ENCODE results near the gene RAB31.

The RAB31 gene

GRCh38 chr18:9876867-9877654, 169.0 kb downstream of the RAB31 start:
- Histone ChIP-seq H3K9ac (ENCODE audit: low read length in 2 of 2) (no peak overlapping the region), H3K27ac (ENCODE audit: low read length) (no peak overlapping the region), H3K27me3 (ENCODE audit: control insufficient read depth in 1 of 2, insufficient read depth in 2 of 2, low read length in 2 of 2) (no peaks in the 10 kb centered on the region), H3K36me3 (ENCODE audit: control insufficient read depth in 2 of 2, insufficient read depth in 2 of 2, low read length in 2 of 2) (no peaks in the 10 kb centered on the region), H3K4me1 (ENCODE audit: control insufficient read depth, insufficient read depth, low read length) (peaks cover under 1% of the 10 kb centered on the region), H3K4me3 (ENCODE audit: low read length in 2 of 2) (no peak overlapping the region), H3K9me3 (ENCODE audit: control insufficient read depth in 2 of 2, low read length in 2 of 2) (no peaks in the 10 kb centered on the region)

GRCh38 chr18:9877655-9878014, 169.5 kb downstream of the RAB31 start:
- Histone ChIP-seq H3K4me3 (ENCODE audit: low read length in 2 of 2) (no peak overlapping the region), H3K36me3 (ENCODE audit: control insufficient read depth in 2 of 2, insufficient read depth in 2 of 2, low read length in 2 of 2) (no peaks in the 10 kb centered on the region), H3K9ac (ENCODE audit: low read length in 2 of 2) (no peak overlapping the region), H3K9me3 (ENCODE audit: control insufficient read depth in 2 of 2, low read length in 2 of 2) (no peaks in the 10 kb centered on the region), H3K27ac (ENCODE audit: low read length) (no peak overlapping the region), H3K4me1 (ENCODE audit: control insufficient read depth, insufficient read depth, low read length) (peaks cover 6% of the 10 kb centered on the region), H3K27me3 (ENCODE audit: control insufficient read depth in 1 of 2, insufficient read depth in 2 of 2, low read length in 2 of 2) (no peaks in the 10 kb centered on the region)

- Histone ChIP-seq H3K4me3 (ENCODE audit: low read length in 2 of 2) (no peak overlapping the region), H3K9me3 (ENCODE audit: control insufficient read depth in 2 of 2, low read length in 2 of 2) (no peaks in the 10 kb centered on the region), H3K4me1 (ENCODE audit: control insufficient read depth, insufficient read depth, low read length) (peaks cover 7% of the 10 kb centered on the region), H3K27ac (ENCODE audit: low read length) (no peak overlapping the region), H3K27me3 (ENCODE audit: control insufficient read depth in 1 of 2, insufficient read depth in 2 of 2, low read length in 2 of 2) (no peaks in the 10 kb centered on the region), H3K9ac (ENCODE audit: low read length in 2 of 2) (no peak overlapping the region), H3K36me3 (ENCODE audit: control insufficient read depth in 2 of 2, insufficient read depth in 2 of 2, low read length in 2 of 2) (no peaks in the 10 kb centered on the region)
These were observed 170.0 kb downstream of the RAB31 start for GRCh38 chr18:9878095-9878494.

GRCh38 chr18:9878783-9879242, 170.7 kb downstream of the RAB31 start:
- no peaks in the 10 kb centered on the region for H3K9me3 ChIP-seq (ENCODE audit: control insufficient read depth in 2 of 2, low read length in 2 of 2)
- no peak overlapping the region for H3K4me3 ChIP-seq (ENCODE audit: low read length in 2 of 2)
- H3K9ac ChIP-seq (ENCODE audit: low read length in 2 of 2): no peak overlapping the region
- no peaks in the 10 kb centered on the region for H3K36me3 ChIP-seq (ENCODE audit: control insufficient read depth in 2 of 2, insufficient read depth in 2 of 2, low read length in 2 of 2)
- peaks cover 10% of the 10 kb centered on the region for H3K4me1 ChIP-seq (ENCODE audit: control insufficient read depth, insufficient read depth, low read length)
- no peaks in the 10 kb centered on the region for H3K27me3 ChIP-seq (ENCODE audit: control insufficient read depth in 1 of 2, insufficient read depth in 2 of 2, low read length in 2 of 2)
- no peak overlapping the region for H3K27ac ChIP-seq (ENCODE audit: low read length)

- peaks cover 13% of the 10 kb centered on the region for H3K4me1 ChIP-seq (ENCODE audit: control insufficient read depth, insufficient read depth, low read length)
- no peaks in the 10 kb centered on the region for H3K9me3 ChIP-seq (ENCODE audit: control insufficient read depth in 2 of 2, low read length in 2 of 2)
- H3K4me3 ChIP-seq (ENCODE audit: low read length in 2 of 2): no peak overlapping the region
- H3K27ac ChIP-seq (ENCODE audit: low read length): no peak overlapping the region
- H3K27me3 ChIP-seq (ENCODE audit: control insufficient read depth in 1 of 2, insufficient read depth in 2 of 2, low read length in 2 of 2): no peaks in the 10 kb centered on the region
- H3K36me3 ChIP-seq (ENCODE audit: control insufficient read depth in 2 of 2, insufficient read depth in 2 of 2, low read length in 2 of 2): no peaks in the 10 kb centered on the region
- no peak overlapping the region for H3K9ac ChIP-seq (ENCODE audit: low read length in 2 of 2)
These were observed 176.0 kb downstream of the RAB31 start for GRCh38 chr18:9884090-9884489.

- H3K4me1 ChIP-seq (ENCODE audit: control insufficient read depth, insufficient read depth, low read length): peaks cover 13% of the 10 kb centered on the region
- H3K9ac ChIP-seq (ENCODE audit: low read length in 2 of 2): no peak overlapping the region
- H3K4me3 ChIP-seq (ENCODE audit: low read length in 2 of 2): no peak overlapping the region
- no peaks in the 10 kb centered on the region for H3K9me3 ChIP-seq (ENCODE audit: control insufficient read depth in 2 of 2, low read length in 2 of 2)
- no peak overlapping the region for H3K27ac ChIP-seq (ENCODE audit: low read length)
- H3K27me3 ChIP-seq (ENCODE audit: control insufficient read depth in 1 of 2, insufficient read depth in 2 of 2, low read length in 2 of 2): no peaks in the 10 kb centered on the region
- H3K36me3 ChIP-seq (ENCODE audit: control insufficient read depth in 2 of 2, insufficient read depth in 2 of 2, low read length in 2 of 2): no peaks in the 10 kb centered on the region
These were observed 176.5 kb downstream of the RAB31 start for GRCh38 chr18:9884532-9885140.

GRCh38 chr18:9885170-9886004, 177.3 kb downstream of the RAB31 start, which contains the start of gene TXNDC2:
TXNDC2 (plus strand) TSS chr18:9885973; CDS start chr18:9886681, 708 bp downstream.
- no peak within 1 kb of the TSS for H3K27ac ChIP-seq (ENCODE audit: low read length)
- H3K27me3 ChIP-seq (ENCODE audit: control insufficient read depth in 1 of 2, insufficient read depth in 2 of 2, low read length in 2 of 2): no peaks in the 10 kb centered on the region
- H3K9ac ChIP-seq (ENCODE audit: low read length in 2 of 2): no peak within 1 kb of the TSS
- H3K36me3 ChIP-seq (ENCODE audit: control insufficient read depth in 2 of 2, insufficient read depth in 2 of 2, low read length in 2 of 2): no peaks in the 10 kb centered on the region
- peaks cover 13% of the 10 kb centered on the region for H3K4me1 ChIP-seq (ENCODE audit: control insufficient read depth, insufficient read depth, low read length)
- no peak within 1 kb of the TSS for H3K4me3 ChIP-seq (ENCODE audit: low read length in 2 of 2)
- no peaks in the 10 kb centered on the region for H3K9me3 ChIP-seq (ENCODE audit: control insufficient read depth in 2 of 2, low read length in 2 of 2)

- H3K4me3 ChIP-seq (ENCODE audit: low read length in 2 of 2): no peak overlapping the region
- no peak overlapping the region for H3K27ac ChIP-seq (ENCODE audit: low read length)
- no peaks in the 10 kb centered on the region for H3K9me3 ChIP-seq (ENCODE audit: control insufficient read depth in 2 of 2, low read length in 2 of 2)
- H3K36me3 ChIP-seq (ENCODE audit: control insufficient read depth in 2 of 2, insufficient read depth in 2 of 2, low read length in 2 of 2): no peaks in the 10 kb centered on the region
- H3K9ac ChIP-seq (ENCODE audit: low read length in 2 of 2): no peak overlapping the region
- H3K27me3 ChIP-seq (ENCODE audit: control insufficient read depth in 1 of 2, insufficient read depth in 2 of 2, low read length in 2 of 2): no peaks in the 10 kb centered on the region
- peaks cover 13% of the 10 kb centered on the region for H3K4me1 ChIP-seq (ENCODE audit: control insufficient read depth, insufficient read depth, low read length)
These were observed 177.9 kb downstream of the RAB31 start for GRCh38 chr18:9886005-9886348.

GRCh38 chr18:9887992-9888391, 179.9 kb downstream of the RAB31 start:
- Histone ChIP-seq H3K27me3 (ENCODE audit: control insufficient read depth in 1 of 2, insufficient read depth in 2 of 2, low read length in 2 of 2) (no peaks in the 10 kb centered on the region), H3K36me3 (ENCODE audit: control insufficient read depth in 2 of 2, insufficient read depth in 2 of 2, low read length in 2 of 2) (no peaks in the 10 kb centered on the region), H3K9ac (ENCODE audit: low read length in 2 of 2) (no peak overlapping the region), H3K9me3 (ENCODE audit: control insufficient read depth in 2 of 2, low read length in 2 of 2) (no peaks in the 10 kb centered on the region), H3K27ac (ENCODE audit: low read length) (no peak overlapping the region), H3K4me1 (ENCODE audit: control insufficient read depth, insufficient read depth, low read length) (peaks cover 7% of the 10 kb centered on the region), H3K4me3 (ENCODE audit: low read length in 2 of 2) (no peak overlapping the region)

GRCh38 chr18:9890196-9890595, 182.1 kb downstream of the RAB31 start:
- Histone ChIP-seq H3K4me3 (ENCODE audit: low read length in 2 of 2) (no peak overlapping the region), H3K4me1 (ENCODE audit: control insufficient read depth, insufficient read depth, low read length) (no peaks in the 10 kb centered on the region), H3K9me3 (ENCODE audit: control insufficient read depth in 2 of 2, low read length in 2 of 2) (no peaks in the 10 kb centered on the region)

More at GRCh38 chr18:9890196-9890595, 182.1 kb downstream of the RAB31 start:
- H3K9ac ChIP-seq (ENCODE audit: low read length in 2 of 2): no peak overlapping the region
- H3K36me3 ChIP-seq (ENCODE audit: control insufficient read depth in 2 of 2, insufficient read depth in 2 of 2, low read length in 2 of 2): no peaks in the 10 kb centered on the region
- H3K27me3 ChIP-seq (ENCODE audit: control insufficient read depth in 1 of 2, insufficient read depth in 2 of 2, low read length in 2 of 2): no peaks in the 10 kb centered on the region
- H3K27ac ChIP-seq (ENCODE audit: low read length): no peak overlapping the region
